Mesenteric fat pad (tissue), 1 donor: Measurements from ENCODE around the gene BPIFB1. TPM values are rescaled to one million over a fixed set of nuclear protein-coding genes. Genes with fewer than 3 reads are reported as not detected.
A peak's percentile ranks its signal among the peaks of the same experiment; 100 is the strongest.

Experiments used
- DNase-seq: peaks from one replicate; pipeline ENCODE4 v3.0.0-alpha.2; 2020; ENCODE audit warnings: low spot score
- long read RNA-seq: library from polyadenylated mRNA; unstranded; transcript quantifications from one replicate; pipeline ENCODE4 v2.0.0, GENCODE V29; 2020
- total RNA-seq: library from RNA; stranded (reverse); fragmentation: NEBNext Ultra II Directional; extraction: Animal tissue kit (Norgen Biotek cat#: 25700); gene quantifications from one replicate; pipeline ENCODE4 v1.2.1, GENCODE V29; 2021
- donor health status: DM: yes; HTN: yes; CAD: no.

BPIFB1 gene
- not detected for total RNA-seq
- long read RNA-seq, result 0 reads

DNA sequence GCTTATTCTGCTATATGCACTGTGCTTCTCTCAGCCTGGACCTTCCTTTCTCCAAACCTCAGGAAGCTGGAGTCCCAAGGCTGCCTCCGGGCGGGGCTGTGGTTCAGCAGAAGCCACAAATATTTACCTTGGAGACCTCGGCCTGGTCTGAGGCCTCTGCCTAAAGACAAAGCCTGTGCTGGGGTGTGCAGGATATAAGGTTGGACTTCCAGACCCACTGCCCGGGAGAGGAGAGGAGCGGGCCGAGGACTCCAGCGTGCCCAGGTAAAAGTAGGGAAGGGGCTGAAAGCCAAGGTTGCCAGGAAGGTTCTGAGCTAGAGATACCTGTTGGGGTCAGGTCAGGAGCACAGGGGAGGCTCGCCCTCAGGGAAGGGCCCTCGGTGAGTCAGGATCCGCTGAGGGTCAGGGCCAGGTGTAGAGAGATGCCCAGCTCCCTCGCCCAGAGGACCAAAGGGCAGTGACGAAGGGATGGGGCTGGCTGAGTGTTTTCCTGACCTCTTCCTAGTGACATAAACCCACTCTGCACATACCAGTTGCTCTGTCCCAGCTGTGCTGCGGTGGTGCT lies at the start of gene BPIFB1:
Gene BPIFB1, plus strand, starts transcription at position 224 of the 565 bp plus-strand sequence. CDS start 2,860 bp downstream, outside the sequence.
- no peak for DNase-seq

- peak; percentile 16 for DNase-seq
Observed at GRCh38 chr20:33234050-33234449, 49.0 kb upstream of the BPIFB1 start.

DNA sequence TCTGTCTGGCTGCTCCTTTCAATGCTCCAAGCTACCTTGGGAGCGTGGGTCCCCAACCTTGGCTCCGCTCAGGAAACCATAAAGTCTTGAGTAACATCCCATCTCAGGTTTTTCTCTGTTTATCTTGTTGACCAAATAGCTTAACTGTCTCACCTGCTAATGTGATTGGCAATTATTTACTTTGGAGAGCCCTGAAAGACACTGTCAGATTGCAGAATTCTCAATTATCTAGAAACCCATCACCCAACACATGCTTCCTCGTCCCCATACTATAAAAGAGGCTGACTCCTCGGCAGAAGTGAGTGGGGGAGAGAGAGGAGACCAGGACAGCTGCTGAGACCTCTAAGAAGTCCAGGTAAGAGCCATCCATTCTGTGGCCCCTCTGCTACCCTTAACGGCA lies 47.3 kb upstream of the BPIFB1 start, which contains the start of gene BPIFA1:
Gene BPIFA1, plus strand, starts transcription at position 301 of the 400 bp plus-strand sequence. CDS start 1,716 bp downstream, outside the sequence.
- DNase-seq, result peak; percentile 24

DNA sequence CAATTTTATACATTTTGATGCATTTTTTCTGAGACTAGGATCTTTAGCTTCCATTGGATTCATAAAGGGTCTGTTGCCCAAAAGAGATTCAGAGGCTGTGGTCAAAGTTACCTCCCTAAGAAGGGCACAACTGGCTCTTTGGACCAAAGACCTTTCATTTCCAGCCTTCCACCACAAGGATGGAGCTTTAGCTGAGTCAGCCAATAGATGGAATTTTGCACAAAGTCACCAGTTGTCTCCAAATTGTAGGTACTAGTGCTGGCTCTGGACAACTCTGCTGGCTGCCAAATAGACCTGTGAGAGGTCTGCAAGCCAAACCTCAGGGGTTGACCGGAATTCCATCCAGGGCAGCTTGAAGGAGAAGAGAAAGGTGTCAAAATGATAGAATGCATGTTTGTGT lies 46.7 kb upstream of the BPIFB1 start:
- DNase-seq, result no peak

DNA sequence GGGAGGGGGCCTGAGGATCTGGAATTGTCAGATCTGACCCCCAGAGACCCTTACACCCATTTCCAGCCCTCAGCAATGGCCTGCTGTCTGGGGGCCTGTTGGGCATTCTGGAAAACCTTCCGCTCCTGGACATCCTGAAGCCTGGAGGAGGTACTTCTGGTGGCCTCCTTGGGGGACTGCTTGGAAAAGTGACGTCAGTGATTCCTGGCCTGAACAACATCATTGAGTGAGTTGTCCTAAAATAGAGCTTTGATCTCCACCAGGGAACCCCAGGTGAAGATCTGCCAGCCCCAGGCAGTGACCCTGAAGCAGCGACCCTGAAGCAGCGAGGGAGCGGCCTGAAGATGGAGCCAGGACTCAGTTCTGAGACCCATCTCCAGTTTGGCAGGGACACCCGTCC lies 45.0 kb upstream of the BPIFB1 start:
- DNase-seq, result peak; percentile 39

DNA sequence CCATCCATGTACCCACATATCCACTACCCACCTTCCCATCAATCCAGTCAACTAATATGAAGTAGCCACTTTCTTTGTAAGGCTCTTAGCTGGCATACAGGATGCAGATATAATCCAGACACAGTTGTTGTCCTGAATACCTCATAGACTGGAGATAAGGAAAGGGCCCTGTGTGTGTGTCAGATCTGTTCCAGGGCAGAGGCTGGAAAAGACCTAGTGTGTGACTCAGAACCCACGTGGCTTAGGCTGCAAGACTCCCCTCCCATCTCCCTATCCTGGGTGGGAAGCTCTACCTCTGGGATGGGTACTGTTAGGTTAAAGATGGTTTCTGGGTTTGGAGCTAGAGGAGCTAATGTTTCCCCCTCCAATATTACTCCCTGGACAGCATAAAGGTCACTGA lies 43.6 kb upstream of the BPIFB1 start:
- no peak for DNase-seq

DNA sequence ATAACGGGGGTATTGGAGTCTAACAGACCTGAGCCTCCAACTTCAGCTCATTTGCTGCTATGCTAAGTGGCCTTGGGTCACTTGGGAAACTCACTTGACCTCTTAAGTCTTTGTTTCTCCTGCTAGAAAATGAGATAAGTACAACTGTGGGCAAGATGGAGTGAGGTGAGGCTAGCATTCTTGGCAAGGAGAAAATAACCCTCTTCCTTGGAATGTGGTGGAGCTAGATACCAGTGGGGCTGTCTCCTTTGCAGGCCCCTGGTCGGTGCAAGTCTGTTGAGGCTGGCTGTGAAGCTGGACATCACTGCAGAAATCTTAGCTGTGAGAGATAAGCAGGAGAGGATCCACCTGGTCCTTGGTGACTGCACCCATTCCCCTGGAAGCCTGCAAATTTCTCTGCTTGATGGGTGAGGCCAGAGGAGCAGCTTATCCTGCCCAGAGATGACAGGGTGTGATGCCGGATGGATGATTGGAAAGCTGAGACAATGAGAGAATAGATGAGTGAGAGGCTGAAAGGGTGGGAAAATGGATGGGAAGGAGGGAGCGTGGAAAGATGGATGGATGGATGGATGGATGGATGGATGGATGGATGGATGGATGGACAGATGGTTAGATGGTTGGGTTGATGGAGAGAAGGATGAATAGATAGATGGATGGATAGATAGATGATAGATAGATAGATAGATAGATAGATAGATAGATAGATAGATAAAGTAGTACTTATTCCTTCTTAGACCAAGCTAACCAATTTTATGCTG lies 42.9 kb upstream of the BPIFB1 start:
- DNase-seq, result peak; percentile 6

- no peak for DNase-seq
Observed at GRCh38 chr20:33240923-33241322, 42.1 kb upstream of the BPIFB1 start.

- DNase-seq, result peak; percentile 83
Observed at GRCh38 chr20:33242319-33243100, 40.5 kb upstream of the BPIFB1 start.

- DNase-seq, result peak; percentile 65
Observed at GRCh38 chr20:33246077-33246476, 36.9 kb upstream of the BPIFB1 start.

- no peak for DNase-seq
Observed at GRCh38 chr20:33249456-33249855, 33.6 kb upstream of the BPIFB1 start.

GRCh38 chr20:33250666-33251065 lies 32.3 kb upstream of the BPIFB1 start:
- DNase-seq, result no peak

DNA sequence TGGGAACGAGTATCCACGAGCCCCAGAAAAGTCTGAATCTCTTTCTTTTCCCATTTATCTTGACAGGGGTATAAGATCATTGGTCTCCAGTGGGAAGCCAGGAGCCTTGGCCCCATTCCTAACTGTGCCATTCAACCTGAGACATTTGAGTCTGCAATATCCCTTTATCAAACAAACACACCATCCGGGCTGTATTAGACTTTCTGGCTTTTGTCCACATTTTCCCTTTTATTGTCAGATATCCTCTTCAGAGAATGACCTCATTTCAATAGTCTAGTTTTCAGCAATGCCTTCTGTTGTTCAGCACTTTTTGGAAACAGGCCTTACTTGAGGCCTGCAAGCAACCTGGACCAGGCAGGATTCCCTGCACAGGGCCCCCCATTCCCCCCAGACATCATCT lies 31.5 kb upstream of the BPIFB1 start:
- DNase-seq, result no peak

DNA sequence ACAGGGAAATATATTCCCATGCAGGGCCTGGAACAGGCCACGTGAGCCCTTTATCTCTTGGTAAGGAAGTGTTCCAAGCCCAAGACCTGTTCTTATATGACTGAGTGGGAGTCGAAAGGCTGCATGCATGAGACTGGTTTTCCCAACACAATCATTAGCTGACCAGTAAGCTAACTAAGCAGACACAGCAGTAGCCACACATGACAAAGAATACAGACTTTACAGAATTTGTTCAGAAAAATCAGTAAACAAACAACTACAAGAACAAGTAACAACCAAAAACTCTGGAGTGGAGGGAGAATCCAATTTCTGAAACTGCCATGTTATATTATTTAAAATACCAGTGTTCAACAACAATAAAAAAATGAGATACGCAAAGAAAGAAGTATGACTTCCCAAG lies 30.6 kb upstream of the BPIFB1 start:
- no peak for DNase-seq

DNA sequence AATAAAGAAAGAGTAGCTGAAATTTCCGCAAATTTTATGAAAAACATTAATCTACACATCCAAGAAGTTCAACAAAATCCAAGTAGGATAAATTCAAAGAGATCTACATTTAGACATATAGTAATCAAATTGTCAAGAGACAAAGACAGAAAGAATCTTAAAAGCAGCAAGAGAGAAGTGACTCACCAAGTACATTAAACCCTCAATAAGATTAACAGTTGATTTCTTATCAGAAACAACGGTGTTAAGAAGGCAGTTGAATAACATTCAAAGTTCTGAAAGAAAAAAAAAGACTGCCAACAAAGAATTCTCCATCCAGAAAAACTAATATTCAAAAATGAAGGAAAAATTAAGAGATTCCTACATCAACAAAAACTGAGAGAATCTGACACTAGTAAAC lies 28.0 kb upstream of the BPIFB1 start:
- no peak for DNase-seq

- peak; percentile 47 for DNase-seq
Observed at GRCh38 chr20:33257237-33257636, 25.8 kb upstream of the BPIFB1 start.

GRCh38 chr20:33259371-33259770 lies 23.6 kb upstream of the BPIFB1 start:
- DNase-seq, result no peak

DNA sequence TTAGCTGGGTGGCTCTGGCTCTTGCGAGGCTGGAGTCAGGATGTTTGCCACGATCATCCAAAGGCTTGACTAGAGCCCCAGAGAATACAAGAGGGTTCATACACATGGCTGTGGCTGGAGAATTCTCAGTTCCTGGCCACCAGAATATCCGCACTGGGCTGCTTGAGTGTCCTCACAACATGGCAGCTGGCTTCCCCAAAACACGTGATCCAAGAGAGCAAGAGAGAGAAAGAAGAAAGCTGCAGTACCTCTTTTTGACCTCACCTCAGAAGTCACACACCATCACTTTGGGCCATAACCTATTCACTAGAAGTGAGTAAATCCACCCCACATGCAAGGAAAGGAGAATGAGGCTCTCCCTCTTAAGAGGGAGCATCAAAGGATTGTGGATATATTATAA lies 21.5 kb upstream of the BPIFB1 start:
- peak; percentile 35 for DNase-seq

GRCh38 chr20:33262658-33263065 lies 20.4 kb upstream of the BPIFB1 start:
- DNase-seq, result no peak

DNA sequence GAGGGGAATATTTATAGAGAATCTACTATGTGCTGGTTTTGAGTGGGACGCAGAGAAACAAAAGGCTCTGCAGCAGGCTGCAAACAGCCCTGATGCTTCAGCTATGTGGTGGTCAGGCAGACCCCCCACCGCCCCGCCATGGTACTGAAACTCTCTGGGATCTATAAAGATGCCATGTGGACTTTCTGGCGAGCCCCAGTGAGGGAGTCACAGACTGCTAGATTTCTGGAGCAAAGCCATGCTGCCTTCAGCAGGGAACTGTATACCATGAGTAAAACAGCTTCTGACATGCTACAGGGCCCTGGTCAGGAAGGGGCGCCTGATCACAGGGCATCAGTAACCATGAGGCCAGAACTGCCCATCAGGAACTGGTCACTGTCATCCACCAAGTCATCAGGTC lies 19.2 kb upstream of the BPIFB1 start:
- DNase-seq, result peak; percentile 43

GRCh38 chr20:33267701-33268100 lies 15.3 kb upstream of the BPIFB1 start:
- peak; percentile 28 for DNase-seq
